BE2C (cell line): ENCODE data around the gene PRDM16.

Experiments
- DNase-seq: peaks from one replicate; pipeline ENCODE4 v3.0.0-alpha.2; 2020
- H3K27me3 ChIP-seq: fragments of 250-450 bp; sonication (Bioruptor Pico); 2 replicates; pipeline ENCODE4 v1.5.1; 2020; ENCODE audit warnings: mild to moderate bottlenecking
- H3K36me3 ChIP-seq: fragments of 250-450 bp; sonication (Bioruptor Pico); 2 replicates; pipeline ENCODE4 v1.5.1; 2020; ENCODE audit warnings: mild to moderate bottlenecking
- H3K4me1 ChIP-seq: fragments of 250-450 bp; sonication (Bioruptor Pico); 2 replicates; pipeline ENCODE4 v1.5.1; 2020
- H3K4me3 ChIP-seq: 2 replicates; pipeline ENCODE4 v1.5.1; 2011; ENCODE audit warnings: low read depth, low read length
- H3K9me3 ChIP-seq: fragments of 250-450 bp; sonication (Bioruptor Pico); 2 replicates; pipeline ENCODE4 v1.5.1; 2020
- CTCF ChIP-seq: IDR thresholded peaks from 2 replicates; pipeline ENCODE4 v1.5.1; 2012; ENCODE audit warnings: mild to moderate bottlenecking, low read depth, low read length

Gene PRDM16

GRCh38 chr1:3142236-3142635, 73.2 kb downstream of the PRDM16 start:
- no peak for DNase-seq
- Histone ChIP-seq H3K27me3 (peaks cover 25% of the 10 kb centered on the region), H3K4me1 (no peaks in the 10 kb centered on the region), H3K9me3 (no peaks in the 10 kb centered on the region), H3K36me3 (no peaks in the 10 kb centered on the region), H3K4me3 (no peak overlapping the region)
- no peak for TF ChIP-seq CTCF

- no peak for DNase-seq
- peaks cover 25% of the 10 kb centered on the region for H3K27me3 ChIP-seq
- no peaks in the 10 kb centered on the region for H3K9me3 ChIP-seq
- H3K4me1 ChIP-seq = no peaks in the 10 kb centered on the region
- no peaks in the 10 kb centered on the region for H3K36me3 ChIP-seq
- no peak overlapping the region for H3K4me3 ChIP-seq
- no peak for TF ChIP-seq CTCF
These were observed 73.7 kb downstream of the PRDM16 start for GRCh38 chr1:3142751-3143150.

- no peaks in the 10 kb centered on the region for H3K9me3 ChIP-seq
- H3K27me3 ChIP-seq = peaks cover 1% of the 10 kb centered on the region
- no peak for TF ChIP-seq CTCF
- no peaks in the 10 kb centered on the region for H3K36me3 ChIP-seq
- no peaks in the 10 kb centered on the region for H3K4me1 ChIP-seq
- DNase-seq = no peak
- no peak overlapping the region for H3K4me3 ChIP-seq
These were observed 76.7 kb downstream of the PRDM16 start for GRCh38 chr1:3145532-3146325.

GRCh38 chr1:3146458-3146857, 77.5 kb downstream of the PRDM16 start:
- H3K9me3 ChIP-seq = no peaks in the 10 kb centered on the region
- H3K4me1 ChIP-seq = no peaks in the 10 kb centered on the region
- H3K27me3 ChIP-seq = no peaks in the 10 kb centered on the region; the same call in 1 of the 2 replicates
- H3K36me3 ChIP-seq = no peaks in the 10 kb centered on the region
- no peak overlapping the region for H3K4me3 ChIP-seq
- no peak for DNase-seq
- TF ChIP-seq CTCF = no peak

- no peak for TF ChIP-seq CTCF
- H3K9me3 ChIP-seq = no peaks in the 10 kb centered on the region
These were observed 77.9 kb downstream of the PRDM16 start for GRCh38 chr1:3146907-3147306.

GRCh38 chr1:3148171-3148570, 79.2 kb downstream of the PRDM16 start:
- Histone ChIP-seq H3K9me3 (no peaks in the 10 kb centered on the region), H3K36me3 (no peaks in the 10 kb centered on the region), H3K4me3 (no peak overlapping the region), H3K27me3 (no peaks in the 10 kb centered on the region; the same call in 1 of the 2 replicates), H3K4me1 (no peaks in the 10 kb centered on the region)
- no peak for DNase-seq
- TF ChIP-seq CTCF = no peak

More at GRCh38 chr1:3146907-3147306, 77.9 kb downstream of the PRDM16 start:
- H3K4me1 ChIP-seq = no peaks in the 10 kb centered on the region
- DNase-seq = no peak
- no peak overlapping the region for H3K4me3 ChIP-seq
- no peaks in the 10 kb centered on the region; the same call in 1 of the 2 replicates for H3K27me3 ChIP-seq
- H3K36me3 ChIP-seq = no peaks in the 10 kb centered on the region
